SK-N-SH (cell line): ENCODE results near the gene PLCB3.
A peak's percentile ranks its signal among the peaks of the same experiment; 100 is the strongest.

Experiments
- CTCF ChIP-seq: fragments of 200-600 bp; sonication (generic); IDR thresholded peaks from 2 replicates; pipeline ENCODE4 v1.6.1; 2017; ENCODE audit warnings: antibody characterized with exemption, mild to moderate bottlenecking, moderate library complexity
- ELF1 ChIP-seq: IDR thresholded peaks from 2 replicates; pipeline ENCODE4 v1.4.0; 2012
- EP300 ChIP-seq, 2 experiments: IDR thresholded peaks; 2 replicates each; pipeline versions ENCODE4 v1.4.0 to v1.6.1; 2012; ENCODE audit warnings: borderline replicate concordance in 1 of 2, low read depth in 1 of 2, low read length in 1 of 2
- FOXM1 ChIP-seq: IDR thresholded peaks from 2 replicates; pipeline ENCODE4 v1.4.0; 2012; ENCODE audit warnings: low read depth, mild to moderate bottlenecking
- GABPA ChIP-seq: IDR thresholded peaks from 2 replicates; pipeline ENCODE4 v1.4.0; 2012; ENCODE audit warnings: low read depth, mild to moderate bottlenecking
- RAD21 ChIP-seq: IDR thresholded peaks from 2 replicates; pipeline ENCODE4 v1.6.1; 2012; ENCODE audit warnings: mild to moderate bottlenecking, low read length
- RCOR1 ChIP-seq: fragments of 150-350 bp; IDR thresholded peaks from 2 replicates; pipeline ENCODE4 v1.6.1; 2017; ENCODE audit warnings: antibody characterized with exemption, low read length
- RFX5 ChIP-seq: IDR thresholded peaks from 2 replicates; pipeline ENCODE4 v1.6.1; 2012; ENCODE audit warnings: mild to moderate bottlenecking, improper control_type of control experiment, low read length
- TAF1 ChIP-seq: IDR thresholded peaks from 2 replicates; pipeline ENCODE4 v1.6.1; 2012; ENCODE audit warnings: low read depth, mild to moderate bottlenecking, low read length, moderate library complexity, borderline replicate concordance
- USF1 ChIP-seq: IDR thresholded peaks from 2 replicates; pipeline ENCODE4 v1.4.0; 2012; ENCODE audit warnings: low read depth, borderline replicate concordance
- TF ChIP-seq, protein P1 (sequence below): IDR thresholded peaks from 2 replicates; pipeline ENCODE4 v1.6.1; 2012; ENCODE audit warnings: mild to moderate bottlenecking, low read depth, low read length, moderate library complexity

DNA sequence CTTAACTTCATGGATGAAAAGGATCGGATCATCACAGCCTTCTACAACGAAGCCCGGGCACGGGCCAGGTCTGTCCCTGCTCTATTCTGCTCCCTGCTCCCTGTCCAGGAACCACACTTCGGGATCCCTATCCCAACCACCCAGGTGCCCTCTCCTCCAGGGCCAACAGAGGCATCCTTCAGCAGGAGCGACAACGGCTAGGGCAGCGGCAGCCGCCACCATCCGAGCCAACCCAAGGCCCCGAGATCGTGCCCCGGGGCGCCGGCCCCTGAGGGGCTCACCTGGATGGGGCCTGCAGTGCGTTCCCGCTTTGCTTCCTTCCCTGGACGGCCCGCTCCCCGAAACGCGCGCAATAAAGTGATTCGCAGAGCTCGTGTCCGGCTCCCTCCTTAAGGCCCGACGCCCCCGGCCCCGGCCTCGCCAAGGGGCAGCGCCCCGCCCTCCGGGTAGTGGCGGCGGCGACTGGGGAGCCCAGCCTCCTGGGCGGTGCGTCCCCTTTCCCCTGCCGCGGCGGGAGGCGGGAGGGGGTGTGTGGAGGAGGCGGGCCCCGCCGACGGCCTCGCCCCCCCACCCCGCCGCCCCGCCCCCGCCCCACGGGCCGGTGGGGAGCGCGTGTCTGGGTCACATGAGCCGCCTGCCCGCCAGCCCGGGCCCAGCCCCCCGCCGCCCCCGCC is 17.3 kb upstream of the PLCB3 start, which contains the start of gene VEGFB:
- TF ChIP-seq, protein P1, sequence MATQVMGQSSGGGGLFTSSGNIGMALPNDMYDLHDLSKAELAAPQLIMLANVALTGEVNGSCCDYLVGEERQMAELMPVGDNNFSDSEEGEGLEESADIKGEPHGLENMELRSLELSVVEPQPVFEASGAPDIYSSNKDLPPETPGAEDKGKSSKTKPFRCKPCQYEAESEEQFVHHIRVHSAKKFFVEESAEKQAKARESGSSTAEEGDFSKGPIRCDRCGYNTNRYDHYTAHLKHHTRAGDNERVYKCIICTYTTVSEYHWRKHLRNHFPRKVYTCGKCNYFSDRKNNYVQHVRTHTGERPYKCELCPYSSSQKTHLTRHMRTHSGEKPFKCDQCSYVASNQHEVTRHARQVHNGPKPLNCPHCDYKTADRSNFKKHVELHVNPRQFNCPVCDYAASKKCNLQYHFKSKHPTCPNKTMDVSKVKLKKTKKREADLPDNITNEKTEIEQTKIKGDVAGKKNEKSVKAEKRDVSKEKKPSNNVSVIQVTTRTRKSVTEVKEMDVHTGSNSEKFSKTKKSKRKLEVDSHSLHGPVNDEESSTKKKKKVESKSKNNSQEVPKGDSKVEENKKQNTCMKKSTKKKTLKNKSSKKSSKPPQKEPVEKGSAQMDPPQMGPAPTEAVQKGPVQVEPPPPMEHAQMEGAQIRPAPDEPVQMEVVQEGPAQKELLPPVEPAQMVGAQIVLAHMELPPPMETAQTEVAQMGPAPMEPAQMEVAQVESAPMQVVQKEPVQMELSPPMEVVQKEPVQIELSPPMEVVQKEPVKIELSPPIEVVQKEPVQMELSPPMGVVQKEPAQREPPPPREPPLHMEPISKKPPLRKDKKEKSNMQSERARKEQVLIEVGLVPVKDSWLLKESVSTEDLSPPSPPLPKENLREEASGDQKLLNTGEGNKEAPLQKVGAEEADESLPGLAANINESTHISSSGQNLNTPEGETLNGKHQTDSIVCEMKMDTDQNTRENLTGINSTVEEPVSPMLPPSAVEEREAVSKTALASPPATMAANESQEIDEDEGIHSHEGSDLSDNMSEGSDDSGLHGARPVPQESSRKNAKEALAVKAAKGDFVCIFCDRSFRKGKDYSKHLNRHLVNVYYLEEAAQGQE: no peak
- TF ChIP-seq RFX5 (no peak), EP300 (IDR thresholded peaks at IDR 0.05; ENCODE audit: borderline replicate concordance in 1 of 2, low read depth in 1 of 2, low read length in 1 of 2) (no peak), CTCF (no peak), RCOR1 (no peak), FOXM1 (no peak), RAD21 (no peak), TAF1 (no peak), USF1 (peak; percentile 61; the same call in 1 of the 2 replicates), GABPA (no peak), ELF1 (no peak)
